Smooth muscle cell (in vitro differentiated cells): ENCODE results near the gene RCHY1. TPM values are rescaled to one million over a fixed set of nuclear protein-coding genes. Genes with fewer than 3 reads are reported as not detected.

Experiments
- DNase-seq: peaks from one replicate; lab custom pipeline; 2025; ENCODE audit not compliant: unreplicated experiment; lab: John Stamatoyannopoulos, UW
- H2AFZ ChIP-seq: fragments of 200-600 bp; sonication (generic); 2 replicates; pipeline ENCODE4 v1.6.0; 2016; ENCODE audit warnings: antibody characterized with exemption, low read depth, mild to moderate bottlenecking
- H3F3A ChIP-seq: fragments of 200-600 bp; sonication (generic); 2 replicates; pipeline ENCODE4 v1.6.0; 2017; ENCODE audit warnings: antibody characterized with exemption, low read depth
- H3K27ac ChIP-seq: fragments of 200-600 bp; sonication (generic); 2 replicates; pipeline ENCODE4 v1.5.1; 2016; ENCODE audit warnings: low read depth, mild to moderate bottlenecking
- H3K27me3 ChIP-seq: fragments of 200-600 bp; sonication (generic); 2 replicates; pipeline ENCODE4 v1.6.1; 2016; ENCODE audit warnings: low read depth, mild to moderate bottlenecking
- H3K36me3 ChIP-seq: fragments of 200-600 bp; sonication (generic); 2 replicates; pipeline ENCODE4 v1.5.1; 2016; ENCODE audit warnings: low read depth
- H3K4me1 ChIP-seq: fragments of 200-600 bp; sonication (generic); 2 replicates; pipeline ENCODE4 v1.5.1; 2016; ENCODE audit warnings: low read depth
- H3K4me2 ChIP-seq: fragments of 200-600 bp; sonication (generic); 2 replicates; pipeline ENCODE4 v1.6.0; 2016; ENCODE audit warnings: mild to moderate bottlenecking
- H3K4me3 ChIP-seq: fragments of 200-600 bp; sonication (generic); 2 replicates; pipeline ENCODE4 v1.5.1; 2016; ENCODE audit warnings: mild to moderate bottlenecking
- H3K79me2 ChIP-seq: fragments of 200-600 bp; sonication (generic); 2 replicates; pipeline ENCODE4 v1.6.0; 2016; ENCODE audit warnings: low read depth, mild to moderate bottlenecking
- H3K9ac ChIP-seq: fragments of 200-600 bp; sonication (generic); 2 replicates; pipeline ENCODE4 v1.6.0; 2016; ENCODE audit warnings: low read depth
- H3K9me3 ChIP-seq: fragments of 200-600 bp; sonication (generic); replicated peaks from 2 replicates; pipeline ENCODE4 v1.5.1; 2016; ENCODE audit warnings: low read depth
- H4K20me1 ChIP-seq: fragments of 200-600 bp; sonication (generic); 2 replicates; pipeline ENCODE4 v1.6.0; 2016; ENCODE audit warnings: low read depth
- WGBS: methylation state at CpG from one replicate; pipeline ENCODE4 v1.1.7; 2016; ENCODE audit warnings: low lambda C conversion rate; 5-methylcytosine and 5-hydroxymethylcytosine counted together
- polyA plus RNA-seq: library from polyadenylated mRNA; unstranded; fragments of >200 nt; fragmentation: Nextera tagmentation; extraction: Ambion mirVana; gene quantifications from 2 replicates; pipeline ENCODE4 v1.2.1, GENCODE V29; 2016
- total RNA-seq: library from RNA; depleted of rRNA; stranded (reverse); fragments of >200 nt; gene quantifications from 2 replicates; pipeline ENCODE4 v1.2.3, GENCODE V29; 2014
- TF ChIP-seq, protein P1 (sequence below): fragments of 200-600 bp; sonication (generic); IDR thresholded peaks from 2 replicates; pipeline ENCODE4 v1.5.1; 2017; ENCODE audit warnings: borderline replicate concordance, mild to moderate bottlenecking, antibody characterized with exemption; ENCODE audit not compliant: insufficient read depth, poor library complexity, severe bottlenecking

RCHY1 gene
- total and polyA plus RNA-seq, 2 experiments from 2014 or later: 19.3 to 45.9 TPM

DNA sequence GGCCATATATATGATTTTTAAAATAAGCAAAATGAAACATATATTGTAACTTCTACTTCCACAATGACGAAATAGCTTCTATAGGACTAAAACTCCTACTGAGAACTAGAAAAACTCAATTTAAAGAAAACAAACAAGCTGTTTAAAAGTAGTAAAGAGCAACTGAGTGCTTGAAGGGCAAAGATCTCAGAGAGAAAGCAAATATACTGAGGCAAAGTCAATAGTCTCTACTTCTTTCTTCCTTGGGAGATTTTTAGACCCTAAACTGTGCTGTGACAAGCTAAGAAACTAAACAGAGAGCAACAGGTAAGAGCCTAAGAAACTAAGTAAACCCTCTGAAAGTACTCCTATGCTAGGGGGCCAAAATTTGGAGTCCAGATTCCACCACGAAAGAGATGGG is 8.6 kb downstream of the RCHY1 start:
- Histone ChIP-seq H3K27me3 (no peaks in the 10 kb centered on the region), H3K27ac (no peak overlapping the region)

DNA sequence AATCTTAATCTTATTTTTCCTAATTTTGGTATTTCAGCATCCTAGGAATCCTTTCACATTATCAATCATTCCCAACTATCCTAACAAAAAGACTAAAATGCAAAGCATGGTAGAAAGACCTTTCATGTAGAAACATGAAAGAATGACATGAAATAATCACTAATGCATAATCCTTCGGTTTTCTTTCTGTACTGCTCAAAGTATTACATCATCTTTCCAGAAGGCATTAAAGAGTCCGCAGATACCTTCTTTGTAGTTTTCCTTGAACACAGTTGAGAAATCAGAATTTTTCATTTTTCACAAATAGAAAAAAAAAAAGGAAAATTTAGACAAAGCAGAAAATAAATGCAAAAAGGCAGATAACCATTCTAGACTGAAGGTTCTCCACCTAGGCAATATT is 11.5 kb downstream of the RCHY1 start:
- TF ChIP-seq, protein P1, sequence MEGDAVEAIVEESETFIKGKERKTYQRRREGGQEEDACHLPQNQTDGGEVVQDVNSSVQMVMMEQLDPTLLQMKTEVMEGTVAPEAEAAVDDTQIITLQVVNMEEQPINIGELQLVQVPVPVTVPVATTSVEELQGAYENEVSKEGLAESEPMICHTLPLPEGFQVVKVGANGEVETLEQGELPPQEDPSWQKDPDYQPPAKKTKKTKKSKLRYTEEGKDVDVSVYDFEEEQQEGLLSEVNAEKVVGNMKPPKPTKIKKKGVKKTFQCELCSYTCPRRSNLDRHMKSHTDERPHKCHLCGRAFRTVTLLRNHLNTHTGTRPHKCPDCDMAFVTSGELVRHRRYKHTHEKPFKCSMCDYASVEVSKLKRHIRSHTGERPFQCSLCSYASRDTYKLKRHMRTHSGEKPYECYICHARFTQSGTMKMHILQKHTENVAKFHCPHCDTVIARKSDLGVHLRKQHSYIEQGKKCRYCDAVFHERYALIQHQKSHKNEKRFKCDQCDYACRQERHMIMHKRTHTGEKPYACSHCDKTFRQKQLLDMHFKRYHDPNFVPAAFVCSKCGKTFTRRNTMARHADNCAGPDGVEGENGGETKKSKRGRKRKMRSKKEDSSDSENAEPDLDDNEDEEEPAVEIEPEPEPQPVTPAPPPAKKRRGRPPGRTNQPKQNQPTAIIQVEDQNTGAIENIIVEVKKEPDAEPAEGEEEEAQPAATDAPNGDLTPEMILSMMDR: no peak
- Histone ChIP-seq H3K4me1 (no peaks in the 10 kb centered on the region), H3K27me3 (no peaks in the 10 kb centered on the region), H3K4me2 (no peak overlapping the region), H3F3A (no peaks in the 10 kb centered on the region), H3K4me3 (no peak overlapping the region), H3K36me3 (peaks cover 22% of the 10 kb centered on the region), H3K79me2 (peaks cover 44% of the 10 kb centered on the region), H3K9me3 (peaks cover 12% of the 10 kb centered on the region), H3K9ac (no peak overlapping the region), H3K27ac (no peak overlapping the region), H4K20me1 (peaks cover 18% of the 10 kb centered on the region), H2AFZ (no peak overlapping the region)
- no peak for DNase-seq
- WGBS: 97% methylated on average over 2 of the region's 2 CpGs

More for the DNA sequence above, 8.6 kb downstream of the RCHY1 start:
- Histone ChIP-seq H3K4me3 (no peak overlapping the region), H3K9ac (no peak overlapping the region), H3K36me3 (peaks cover 11% of the 10 kb centered on the region), H4K20me1 (peaks cover 23% of the 10 kb centered on the region), H3K4me1 (no peaks in the 10 kb centered on the region), H3K79me2 (peaks cover 50% of the 10 kb centered on the region), H3K4me2 (no peak overlapping the region), H3F3A (no peaks in the 10 kb centered on the region), H3K9me3 (no peaks in the 10 kb centered on the region), H2AFZ (no peak overlapping the region)
- DNase-seq: no peak
- TF ChIP-seq, protein P1: no peak
- whole genome bisulfite sequencing: 94% methylated on average over 2 of the region's 2 CpGs

DNA sequence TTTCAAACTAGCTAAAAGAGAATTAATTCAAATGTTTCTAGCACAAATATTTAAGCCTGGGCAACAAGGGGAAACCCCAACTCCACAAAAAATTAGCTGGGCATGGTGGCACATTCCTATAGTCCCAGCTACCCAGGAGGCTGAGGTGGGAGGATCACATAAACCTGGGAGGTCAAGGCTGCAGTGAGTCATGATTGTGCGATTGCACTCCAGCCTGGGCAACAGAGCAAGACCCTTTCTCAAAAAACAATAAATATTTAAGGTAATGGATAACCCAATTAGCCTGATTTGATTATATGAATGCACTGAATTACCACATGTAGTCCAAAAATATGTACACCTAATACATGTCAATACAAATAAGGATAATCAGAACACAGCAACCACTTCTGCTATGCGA is 14.3 kb downstream of the RCHY1 start:
- TF ChIP-seq, protein P1: no peak
- peaks cover 16% of the 10 kb centered on the region for H3K36me3 ChIP-seq

DNA sequence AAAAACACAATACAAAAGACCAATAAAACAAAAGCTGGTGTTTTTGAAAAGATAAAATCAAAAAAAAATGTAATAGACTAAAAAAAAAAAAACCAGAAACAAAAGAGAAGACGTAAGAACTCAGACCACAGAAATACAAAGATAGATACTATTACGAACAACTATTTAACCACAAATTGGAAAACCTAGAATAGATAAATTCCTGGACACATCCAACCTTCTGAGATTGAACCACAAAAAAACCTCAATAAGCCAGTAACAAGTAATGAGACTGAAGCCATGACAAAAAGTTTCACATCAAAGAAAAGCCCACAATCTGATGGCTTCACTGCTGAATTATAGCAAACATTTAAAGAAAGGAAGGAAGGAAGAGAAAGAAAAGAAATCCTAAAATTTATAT is 16.2 kb downstream of the RCHY1 start:
- no peak overlapping the region for H3K27ac ChIP-seq
- peaks cover 16% of the 10 kb centered on the region for H3K36me3 ChIP-seq
- peaks cover 35% of the 10 kb centered on the region for H4K20me1 ChIP-seq
- H3K27me3 ChIP-seq: no peaks in the 10 kb centered on the region
- no peak overlapping the region for H3K9ac ChIP-seq
- no peak overlapping the region for H3K4me3 ChIP-seq
- H2AFZ ChIP-seq: no peak overlapping the region
- WGBS: 89% methylated on average over 2 of the region's 2 CpGs
- H3K4me1 ChIP-seq: no peaks in the 10 kb centered on the region
- H3K9me3 ChIP-seq: peaks cover 12% of the 10 kb centered on the region
- TF ChIP-seq, protein P1: no peak
- no peaks in the 10 kb centered on the region for H3F3A ChIP-seq
- peaks cover 46% of the 10 kb centered on the region for H3K79me2 ChIP-seq
- no peak overlapping the region for H3K4me2 ChIP-seq
- no peak for DNase-seq

More for the DNA sequence above, 14.3 kb downstream of the RCHY1 start:
- Histone ChIP-seq H2AFZ (no peak overlapping the region), H3K27me3 (no peaks in the 10 kb centered on the region), H3K9me3 (peaks cover 12% of the 10 kb centered on the region), H3K27ac (no peak overlapping the region), H3K4me2 (no peak overlapping the region), H3K79me2 (peaks cover 46% of the 10 kb centered on the region), H4K20me1 (peaks cover 27% of the 10 kb centered on the region), H3K4me1 (no peaks in the 10 kb centered on the region), H3K4me3 (no peak overlapping the region), H3F3A (no peaks in the 10 kb centered on the region), H3K9ac (no peak overlapping the region)
- DNase-seq: no peak
- 100% methylated on average over 2 of the region's 2 CpGs for WGBS
